Measurements from ENCODE around the gene ADAMTS12. TPM values are rescaled to one million over a fixed set of nuclear protein-coding genes. Genes with fewer than 3 reads are reported as not detected.

Gene ADAMTS12
- total and polyA plus RNA-seq, 9 of the 15 experiments (the other 6 are each of a cell fraction or from before 2014, with no cell fraction given): 0.11 TPM; not detected in 8

DNA sequence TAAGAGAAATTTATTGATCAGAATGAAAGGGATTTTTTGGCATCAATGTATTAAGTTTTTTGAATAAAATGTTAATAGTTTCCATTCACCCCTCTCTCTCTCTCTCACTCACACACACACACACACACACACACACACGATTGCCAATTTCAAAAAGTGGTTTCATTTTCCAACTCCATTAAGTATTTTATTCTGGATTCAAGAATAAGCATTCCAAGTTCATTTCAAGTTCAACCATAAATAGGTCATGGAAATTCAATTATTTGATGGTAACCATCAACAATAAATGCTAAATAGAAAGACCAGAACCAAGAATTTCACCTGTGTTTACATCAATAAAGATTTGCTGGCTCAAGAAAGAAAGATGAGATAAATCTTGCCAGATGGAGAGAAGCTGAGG, 171.6 kb downstream of the ADAMTS12 start:
- Histone ChIP-seq H4K20me1 (replicated peaks; ENCODE audit: control insufficient read depth, insufficient read depth, low read length) (no peaks in the 10 kb centered on the region), H3K27ac (ENCODE audit: extremely low read depth, low read depth, low read length) (no peak overlapping the region), H2AFZ (ENCODE audit: low read depth, low read length) (no peak overlapping the region), H3K27me3 (ENCODE audit: control insufficient read depth in 2 of 2, insufficient read depth in 2 of 2, low read length in 2 of 2) (peaks cover 0 to 4% of the 10 kb centered on the region in 2 experiments; a peak in 2 of 5 replicates), H3K9me1 (ENCODE audit: control insufficient read depth, insufficient read depth, low read length) (no peaks in the 10 kb centered on the region), H3K4me2 (ENCODE audit: insufficient read depth, low read length) (no peak overlapping the region), H3K79me2 (ENCODE audit: control insufficient read depth, insufficient read depth, low read length) (no peaks in the 10 kb centered on the region), H3K9me3 (replicated peaks; ENCODE audit: control insufficient read depth, insufficient read depth, low read depth, low read length) (no peaks in the 10 kb centered on the region), H3K36me3 (ENCODE audit: control insufficient read depth, insufficient read depth, low read length) (no peaks in the 10 kb centered on the region), H3K9ac (ENCODE audit: insufficient read depth in 1 of 2, low read depth in 2 of 2, low read length in 2 of 2) (no peak overlapping the region), H3K4me3 (no peak overlapping the region), H3K4me1 (replicated peaks in 1 of 2; ENCODE audit: control insufficient read depth in 2 of 2, insufficient read depth in 2 of 2, low read length in 2 of 2) (no peaks in the 10 kb centered on the region)
- POLR2A ChIA-PET: interaction anchor here (1.0 kb wide), 1 partner anchor 9 kb away, joined by 3 read pairs; no protein-coding TSS in a partner anchor
- FAIRE-seq (no peak), ATAC-seq (no peak), DNase-seq (ENCODE audit: extremely low read depth in 1 of 4, low spot score in 3 of 4) (no peak)
- CTCF ChIA-PET (ENCODE audit: low intra/inter-chr PET ratio): no interaction called here
- 0% methylated on average over 1 of the region's 1 CpG for WGBS (ENCODE audit: insufficient coverage, low coverage, missing lambda C conversion rate)
- no TSS peak for BruUV-seq (replicated peaks)
- intact Hi-C loops (cut with micrococcal nuclease): no loop called here
- in situ Hi-C loops (cut with MboI): no loop called here
- no peak for TF ChIP-seq ZNF707 (CRISPR knock-in tag; conservative IDR thresholded peaks at IDR 0.05)
- TF ChIP-seq, protein P1, sequence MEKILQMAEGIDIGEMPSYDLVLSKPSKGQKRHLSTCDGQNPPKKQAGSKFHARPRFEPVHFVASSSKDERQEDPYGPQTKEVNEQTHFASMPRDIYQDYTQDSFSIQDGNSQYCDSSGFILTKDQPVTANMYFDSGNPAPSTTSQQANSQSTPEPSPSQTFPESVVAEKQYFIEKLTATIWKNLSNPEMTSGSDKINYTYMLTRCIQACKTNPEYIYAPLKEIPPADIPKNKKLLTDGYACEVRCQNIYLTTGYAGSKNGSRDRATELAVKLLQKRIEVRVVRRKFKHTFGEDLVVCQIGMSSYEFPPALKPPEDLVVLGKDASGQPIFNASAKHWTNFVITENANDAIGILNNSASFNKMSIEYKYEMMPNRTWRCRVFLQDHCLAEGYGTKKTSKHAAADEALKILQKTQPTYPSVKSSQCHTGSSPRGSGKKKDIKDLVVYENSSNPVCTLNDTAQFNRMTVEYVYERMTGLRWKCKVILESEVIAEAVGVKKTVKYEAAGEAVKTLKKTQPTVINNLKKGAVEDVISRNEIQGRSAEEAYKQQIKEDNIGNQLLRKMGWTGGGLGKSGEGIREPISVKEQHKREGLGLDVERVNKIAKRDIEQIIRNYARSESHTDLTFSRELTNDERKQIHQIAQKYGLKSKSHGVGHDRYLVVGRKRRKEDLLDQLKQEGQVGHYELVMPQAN (IDR thresholded peaks at IDR 0.05; ENCODE audit: borderline replicate concordance): no peak
- TF ChIP-seq, protein P2, sequence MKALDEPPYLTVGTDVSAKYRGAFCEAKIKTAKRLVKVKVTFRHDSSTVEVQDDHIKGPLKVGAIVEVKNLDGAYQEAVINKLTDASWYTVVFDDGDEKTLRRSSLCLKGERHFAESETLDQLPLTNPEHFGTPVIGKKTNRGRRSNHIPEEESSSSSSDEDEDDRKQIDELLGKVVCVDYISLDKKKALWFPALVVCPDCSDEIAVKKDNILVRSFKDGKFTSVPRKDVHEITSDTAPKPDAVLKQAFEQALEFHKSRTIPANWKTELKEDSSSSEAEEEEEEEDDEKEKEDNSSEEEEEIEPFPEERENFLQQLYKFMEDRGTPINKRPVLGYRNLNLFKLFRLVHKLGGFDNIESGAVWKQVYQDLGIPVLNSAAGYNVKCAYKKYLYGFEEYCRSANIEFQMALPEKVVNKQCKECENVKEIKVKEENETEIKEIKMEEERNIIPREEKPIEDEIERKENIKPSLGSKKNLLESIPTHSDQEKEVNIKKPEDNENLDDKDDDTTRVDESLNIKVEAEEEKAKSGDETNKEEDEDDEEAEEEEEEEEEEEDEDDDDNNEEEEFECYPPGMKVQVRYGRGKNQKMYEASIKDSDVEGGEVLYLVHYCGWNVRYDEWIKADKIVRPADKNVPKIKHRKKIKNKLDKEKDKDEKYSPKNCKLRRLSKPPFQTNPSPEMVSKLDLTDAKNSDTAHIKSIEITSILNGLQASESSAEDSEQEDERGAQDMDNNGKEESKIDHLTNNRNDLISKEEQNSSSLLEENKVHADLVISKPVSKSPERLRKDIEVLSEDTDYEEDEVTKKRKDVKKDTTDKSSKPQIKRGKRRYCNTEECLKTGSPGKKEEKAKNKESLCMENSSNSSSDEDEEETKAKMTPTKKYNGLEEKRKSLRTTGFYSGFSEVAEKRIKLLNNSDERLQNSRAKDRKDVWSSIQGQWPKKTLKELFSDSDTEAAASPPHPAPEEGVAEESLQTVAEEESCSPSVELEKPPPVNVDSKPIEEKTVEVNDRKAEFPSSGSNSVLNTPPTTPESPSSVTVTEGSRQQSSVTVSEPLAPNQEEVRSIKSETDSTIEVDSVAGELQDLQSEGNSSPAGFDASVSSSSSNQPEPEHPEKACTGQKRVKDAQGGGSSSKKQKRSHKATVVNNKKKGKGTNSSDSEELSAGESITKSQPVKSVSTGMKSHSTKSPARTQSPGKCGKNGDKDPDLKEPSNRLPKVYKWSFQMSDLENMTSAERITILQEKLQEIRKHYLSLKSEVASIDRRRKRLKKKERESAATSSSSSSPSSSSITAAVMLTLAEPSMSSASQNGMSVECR (CRISPR knock-in tag; IDR thresholded peaks at IDR 0.05): no peak
- no peak for TF ChIP-seq NR3C1 (CRISPR knock-in tag; IDR thresholded peaks at IDR 0.05)
- TF ChIP-seq ASH1L (IDR thresholded peaks at IDR 0.05; ENCODE audit: borderline replicate concordance, low read depth, partially characterized antibody): no peak
- no peak for TF ChIP-seq ETV1 (tag; conservative IDR thresholded peaks at IDR 0.05; ENCODE audit: low read depth)
- TF ChIP-seq FOXP1 (CRISPR knock-in tag; IDR thresholded peaks at IDR 0.05): no peak
- TF ChIP-seq NFIC (IDR thresholded peaks at IDR 0.05): no peak
